Cardiac ventricle fibroblast (primary cell): Measurements from ENCODE around the gene IQSEC1. TPM values are rescaled to one million over a fixed set of nuclear protein-coding genes. Genes with fewer than 3 reads are reported as not detected.

Experiments used
- total RNA-seq: library from RNA; depleted of rRNA; stranded (reverse); fragments of >200 nt; gene quantifications from 2 replicates; pipeline ENCODE4 v1.2.3, GENCODE V29; 2015

The IQSEC1 gene
- total RNA-seq = 22.2 and 25.3 TPM in 2 replicates

GRCh38 chr3:13073326-13074005 lies at the start of gene IQSEC1:
IQSEC1 (minus strand) TSS chr3:13073429; CDS start chr3:13073014, 415 bp downstream.

Other genes with a start within 250 kb of the IQSEC1 start
- gene RPL32, start 231.9 kb downstream of the IQSEC1 start, total RNA-seq = 1,888 and 2,516 TPM in 2 replicates